ENCODE data around the gene BUB1B. TPM values are rescaled to one million over a fixed set of nuclear protein-coding genes. Genes with fewer than 3 reads are reported as not detected.

The BUB1B gene
- polyA plus RNA-seq, 1 of the 3 experiments (the other 2 are of a cell fraction): 12.6 TPM

GRCh38 chr15:40267670-40268069, 106.8 kb downstream of the BUB1B start:
- ChIA-PET CTCF (interaction anchor here (1.9 to 25.6 kb wide), 5 partner anchors 11 to 72 kb away, joined by 5 to 868 read pairs (median 720); partner anchors contain the start of genes INAFM2, PAK6 and PLCB2), POLR2A (interaction anchor here (0.6 kb wide), 1 partner anchor 15 kb away, joined by 5 read pairs; no protein-coding TSS in a partner anchor)
- H3K79me2 ChIP-seq (ENCODE audit: insufficient read depth): no peaks in the 10 kb centered on the region
- H3K4me1 ChIP-seq (ENCODE audit: control insufficient read depth in 1 of 2, insufficient read depth in 2 of 2, low read depth in 1 of 2, low read length in 1 of 2): peaks cover 0 to 2% of the 10 kb centered on the region in 2 experiments; a peak in 1 of 4 replicates
- no peak overlapping the region for H3K4me3 ChIP-seq (ENCODE audit: low read depth in 2 of 2, low read length in 1 of 2)
- H3K9me2 ChIP-seq: no peaks in the 10 kb centered on the region
- DNase-seq: no peak
- no peak overlapping the region for H3K27ac ChIP-seq (ENCODE audit: low read depth in 2 of 2, low read length in 1 of 2)
- H3K9me3 ChIP-seq: no peaks in the 10 kb centered on the region
- WGBS (ENCODE audit: low lambda C conversion rate): 92% methylated on average over 3 of the region's 4 CpGs
- no peak overlapping the region for H3K9ac ChIP-seq
- no peaks in the 10 kb centered on the region for H4K20me1 ChIP-seq (ENCODE audit: insufficient read depth)
- H3K36me3 ChIP-seq (replicated peaks in 1 of 2; ENCODE audit: control insufficient read depth in 1 of 2, insufficient read depth in 2 of 2, low read length in 1 of 2): no peaks in the 10 kb centered on the region
- no peak overlapping the region for H2AFZ ChIP-seq (ENCODE audit: low read depth)
- TF ChIP-seq NRF1 (IDR thresholded peaks at IDR 0.05; ENCODE audit: low read depth, low read length) (no peak), YY1 (IDR thresholded peaks at IDR 0.05; ENCODE audit: low read depth) (no peak), PBX3 (IDR thresholded peaks at IDR 0.05) (no peak), MXI1 (IDR thresholded peaks at IDR 0.05; ENCODE audit: low read depth, low read length) (no peak), TEAD4 (IDR thresholded peaks at IDR 0.05; ENCODE audit: borderline replicate concordance, insufficient read depth) (no peak), TAF1 (IDR thresholded peaks at IDR 0.05; ENCODE audit: borderline replicate concordance, low read depth, low read length) (no peak), SMC3 (IDR thresholded peaks at IDR 0.05; ENCODE audit: low read depth, low read length) (no peak)
- no peaks in the 10 kb centered on the region for H3K27me3 ChIP-seq (ENCODE audit: insufficient read depth)
- H3F3A ChIP-seq (replicated peaks; ENCODE audit: insufficient read depth): peaks cover 5% of the 10 kb centered on the region
- H3K4me2 ChIP-seq: no peak overlapping the region

DNA sequence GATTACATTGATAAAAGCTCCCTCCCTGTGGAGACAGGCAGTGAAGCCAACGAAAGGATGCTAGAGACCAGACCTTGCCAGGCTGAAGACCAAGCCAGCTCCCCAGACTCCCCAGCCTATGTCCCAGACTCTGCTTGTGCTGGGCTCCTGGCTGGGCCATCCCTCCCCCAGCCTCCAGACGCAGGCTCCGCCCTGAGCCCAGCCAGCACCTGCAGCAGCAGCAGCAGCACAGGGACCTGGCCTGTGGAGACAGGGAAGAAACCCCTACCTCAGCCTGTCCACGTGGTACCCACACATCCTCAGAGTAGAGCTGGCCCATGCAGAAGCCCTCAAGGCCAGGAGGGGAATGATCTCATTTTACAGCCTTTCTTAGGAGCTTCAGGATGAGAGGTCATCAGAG, 108.7 kb downstream of the BUB1B start:
- no peak for DNase-seq
- Histone ChIP-seq H4K20me1 (ENCODE audit: insufficient read depth) (no peaks in the 10 kb centered on the region), H3K4me1 (ENCODE audit: control insufficient read depth in 1 of 2, insufficient read depth in 2 of 2, low read depth in 1 of 2, low read length in 1 of 2) (peaks cover 0 to 2% of the 10 kb centered on the region in 2 experiments; a peak in 1 of 4 replicates), H3K36me3 (replicated peaks in 1 of 2; ENCODE audit: control insufficient read depth in 1 of 2, insufficient read depth in 2 of 2, low read length in 1 of 2) (no peaks in the 10 kb centered on the region), H3K9me2 (no peaks in the 10 kb centered on the region), H3F3A (replicated peaks; ENCODE audit: insufficient read depth) (no peaks in the 10 kb centered on the region), H3K9me3 (no peaks in the 10 kb centered on the region), H2AFZ (ENCODE audit: low read depth) (no peak overlapping the region), H3K4me2 (no peak overlapping the region), H3K4me3 (ENCODE audit: low read depth in 2 of 2, low read length in 1 of 2) (no peak overlapping the region), H3K27ac (ENCODE audit: low read depth in 2 of 2, low read length in 1 of 2) (no peak overlapping the region), H3K79me2 (ENCODE audit: insufficient read depth) (no peaks in the 10 kb centered on the region), H3K27me3 (ENCODE audit: insufficient read depth) (no peaks in the 10 kb centered on the region), H3K9ac (no peak overlapping the region)
- ChIA-PET POLR2A (no interaction called here), CTCF (interaction anchor here (0.6 to 25.6 kb wide), 7 partner anchors 9 to 224 kb away, joined by 3 to 868 read pairs (median 61); partner anchors contain the start of genes INAFM2, PAK6 and PLCB2)
- 55% methylated on average over 1 of the region's 4 CpGs for WGBS (ENCODE audit: low lambda C conversion rate)
- TF ChIP-seq TCF12 (IDR thresholded peaks at IDR 0.05) (no peak), EZH2phosphoT487 (IDR thresholded peaks at IDR 0.05; ENCODE audit: borderline replicate concordance, low read depth) (no peak), RXRA (IDR thresholded peaks at IDR 0.05; ENCODE audit: borderline replicate concordance, low read depth) (no peak), SMC3 (IDR thresholded peaks at IDR 0.05; ENCODE audit: low read depth, low read length) (no peak), RAD21 (IDR thresholded peaks at IDR 0.05; ENCODE audit: low read length) (no peak), FOXM1 (IDR thresholded peaks at IDR 0.05; ENCODE audit: low read depth) (no peak), ELF1 (IDR thresholded peaks at IDR 0.05) (no peak), RFX5 (IDR thresholded peaks at IDR 0.05; ENCODE audit: low read length) (no peak), TAF1 (IDR thresholded peaks at IDR 0.05; ENCODE audit: borderline replicate concordance, low read depth, low read length) (no peak), POLR2AphosphoS5 (IDR thresholded peaks at IDR 0.05; ENCODE audit: low read depth, low read length) (no peak), FOSL2 (IDR thresholded peaks at IDR 0.05; ENCODE audit: borderline replicate concordance, low read depth) (no peak), NRF1 (IDR thresholded peaks at IDR 0.05; ENCODE audit: low read depth, low read length) (no peak), PBX3 (IDR thresholded peaks at IDR 0.05) (no peak), JUND (IDR thresholded peaks at IDR 0.05) (no peak)
- TF ChIP-seq, protein P1, sequence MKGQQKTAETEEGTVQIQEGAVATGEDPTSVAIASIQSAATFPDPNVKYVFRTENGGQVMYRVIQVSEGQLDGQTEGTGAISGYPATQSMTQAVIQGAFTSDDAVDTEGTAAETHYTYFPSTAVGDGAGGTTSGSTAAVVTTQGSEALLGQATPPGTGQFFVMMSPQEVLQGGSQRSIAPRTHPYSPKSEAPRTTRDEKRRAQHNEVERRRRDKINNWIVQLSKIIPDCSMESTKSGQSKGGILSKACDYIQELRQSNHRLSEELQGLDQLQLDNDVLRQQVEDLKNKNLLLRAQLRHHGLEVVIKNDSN (IDR thresholded peaks at IDR 0.05; ENCODE audit: borderline replicate concordance, low read depth): no peak
- TF ChIP-seq, protein P2, sequence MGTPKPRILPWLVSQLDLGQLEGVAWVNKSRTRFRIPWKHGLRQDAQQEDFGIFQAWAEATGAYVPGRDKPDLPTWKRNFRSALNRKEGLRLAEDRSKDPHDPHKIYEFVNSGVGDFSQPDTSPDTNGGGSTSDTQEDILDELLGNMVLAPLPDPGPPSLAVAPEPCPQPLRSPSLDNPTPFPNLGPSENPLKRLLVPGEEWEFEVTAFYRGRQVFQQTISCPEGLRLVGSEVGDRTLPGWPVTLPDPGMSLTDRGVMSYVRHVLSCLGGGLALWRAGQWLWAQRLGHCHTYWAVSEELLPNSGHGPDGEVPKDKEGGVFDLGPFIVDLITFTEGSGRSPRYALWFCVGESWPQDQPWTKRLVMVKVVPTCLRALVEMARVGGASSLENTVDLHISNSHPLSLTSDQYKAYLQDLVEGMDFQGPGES (IDR thresholded peaks at IDR 0.05; ENCODE audit: low read depth, low read length): no peak
- TF ChIP-seq, protein P3, sequence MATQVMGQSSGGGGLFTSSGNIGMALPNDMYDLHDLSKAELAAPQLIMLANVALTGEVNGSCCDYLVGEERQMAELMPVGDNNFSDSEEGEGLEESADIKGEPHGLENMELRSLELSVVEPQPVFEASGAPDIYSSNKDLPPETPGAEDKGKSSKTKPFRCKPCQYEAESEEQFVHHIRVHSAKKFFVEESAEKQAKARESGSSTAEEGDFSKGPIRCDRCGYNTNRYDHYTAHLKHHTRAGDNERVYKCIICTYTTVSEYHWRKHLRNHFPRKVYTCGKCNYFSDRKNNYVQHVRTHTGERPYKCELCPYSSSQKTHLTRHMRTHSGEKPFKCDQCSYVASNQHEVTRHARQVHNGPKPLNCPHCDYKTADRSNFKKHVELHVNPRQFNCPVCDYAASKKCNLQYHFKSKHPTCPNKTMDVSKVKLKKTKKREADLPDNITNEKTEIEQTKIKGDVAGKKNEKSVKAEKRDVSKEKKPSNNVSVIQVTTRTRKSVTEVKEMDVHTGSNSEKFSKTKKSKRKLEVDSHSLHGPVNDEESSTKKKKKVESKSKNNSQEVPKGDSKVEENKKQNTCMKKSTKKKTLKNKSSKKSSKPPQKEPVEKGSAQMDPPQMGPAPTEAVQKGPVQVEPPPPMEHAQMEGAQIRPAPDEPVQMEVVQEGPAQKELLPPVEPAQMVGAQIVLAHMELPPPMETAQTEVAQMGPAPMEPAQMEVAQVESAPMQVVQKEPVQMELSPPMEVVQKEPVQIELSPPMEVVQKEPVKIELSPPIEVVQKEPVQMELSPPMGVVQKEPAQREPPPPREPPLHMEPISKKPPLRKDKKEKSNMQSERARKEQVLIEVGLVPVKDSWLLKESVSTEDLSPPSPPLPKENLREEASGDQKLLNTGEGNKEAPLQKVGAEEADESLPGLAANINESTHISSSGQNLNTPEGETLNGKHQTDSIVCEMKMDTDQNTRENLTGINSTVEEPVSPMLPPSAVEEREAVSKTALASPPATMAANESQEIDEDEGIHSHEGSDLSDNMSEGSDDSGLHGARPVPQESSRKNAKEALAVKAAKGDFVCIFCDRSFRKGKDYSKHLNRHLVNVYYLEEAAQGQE (IDR thresholded peaks at IDR 0.05; ENCODE audit: low read depth, low read length): no peak
